EH (cell line): ENCODE data around the gene UVSSA.
"Not testable (repeated sequence)": the region's sequence is repeated elsewhere in the genome, so short reads cannot be mapped to it uniquely, and the experiment has no call there.

Source experiments
- DNase-seq: peaks from one replicate; pipeline ENCODE4 v3.0.0-alpha.2; 2015; ENCODE audit warnings: low read depth

The UVSSA gene

DNA sequence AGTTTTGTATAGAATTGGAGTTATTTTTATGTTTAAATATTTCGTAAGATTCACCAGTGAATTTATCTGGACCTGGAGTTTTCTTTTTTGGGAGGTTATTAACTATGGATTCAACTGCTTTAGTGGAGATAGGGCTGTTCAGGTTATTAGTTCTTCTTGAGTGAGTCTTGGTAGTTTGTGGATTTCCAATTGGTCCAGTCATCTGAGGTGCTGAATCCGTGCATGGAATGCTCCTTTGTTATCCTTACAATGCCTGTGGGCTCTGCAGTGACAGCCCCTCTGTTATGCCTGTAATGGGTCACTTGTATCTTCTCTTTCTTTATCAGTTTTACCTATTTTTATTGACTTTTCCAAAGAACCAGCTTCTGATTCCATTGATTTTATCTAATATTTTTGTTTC, 74.6 kb downstream of the UVSSA start:
- no peak for DNase-seq

- no peak for DNase-seq
These were observed 80.0 kb downstream of the UVSSA start for GRCh38 chr4:1427010-1427409.

DNA sequence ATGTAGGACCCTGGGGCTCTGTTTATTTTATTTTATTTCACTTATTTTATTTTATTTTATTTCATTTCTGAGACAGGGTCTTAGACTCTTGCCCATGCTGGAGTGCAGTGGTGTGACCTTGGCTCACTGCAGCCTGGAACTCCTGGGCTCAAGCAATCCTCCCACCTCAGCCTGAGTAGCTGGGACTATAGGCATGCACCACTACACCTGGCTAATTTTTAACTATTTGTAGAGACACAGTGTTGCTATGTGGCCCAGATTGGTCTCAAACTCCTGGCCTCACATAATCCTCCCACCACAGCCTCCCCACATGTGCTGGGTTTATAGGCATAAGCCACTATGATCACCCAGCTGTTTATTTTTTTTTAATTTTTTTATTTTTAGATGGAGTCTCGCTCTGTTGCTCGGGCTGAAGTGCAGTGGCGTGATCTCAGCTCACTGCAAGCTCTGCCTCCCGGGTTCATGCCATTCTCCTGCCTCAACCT, 96.7 kb downstream of the UVSSA start:
- DNase-seq = not testable (repeated sequence)
